Activated CD4-positive, CD25-positive, alpha-beta regulatory T cell (primary cell): ENCODE measurements around the gene MPPE1.
"Not testable (repeated sequence)": the region's sequence is repeated elsewhere in the genome, so short reads cannot be mapped to it uniquely, and the experiment has no call there.

Experiments used
- DNase-seq, 4 experiments: peaks; one replicate each; lab custom pipeline; 2025; lab: John Stamatoyannopoulos, UW

MPPE1 gene

GRCh38 chr18:11857177-11857887, 50.8 kb downstream of the MPPE1 start:
- no peak for DNase-seq

GRCh38 chr18:11854554-11854953, 53.6 kb downstream of the MPPE1 start:
- DNase-seq, result not testable (repeated sequence)

DNA sequence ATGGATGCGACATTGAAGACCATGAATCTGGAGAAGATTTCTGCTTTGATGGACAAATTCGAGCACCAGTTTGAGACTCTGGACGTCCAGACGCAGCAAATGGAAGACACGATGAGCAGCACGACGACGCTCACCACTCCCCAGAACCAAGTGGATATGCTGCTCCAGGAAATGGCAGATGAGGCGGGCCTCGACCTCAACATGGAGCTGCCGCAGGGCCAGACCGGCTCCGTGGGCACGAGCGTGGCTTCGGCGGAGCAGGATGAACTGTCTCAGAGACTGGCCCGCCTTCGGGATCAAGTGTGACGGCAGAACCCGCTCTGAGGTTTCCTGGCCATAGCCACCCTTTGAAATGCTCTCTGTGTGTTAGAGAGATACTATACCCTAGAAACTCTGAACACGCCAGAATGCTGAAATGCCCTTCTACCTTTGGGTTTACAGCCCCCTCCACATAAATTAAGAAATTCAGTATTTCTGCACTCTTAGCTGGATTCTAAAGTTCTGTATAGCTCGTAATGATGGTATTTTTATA, 56.2 kb downstream of the MPPE1 start:
- DNase-seq, result peak in 3 of 4 experiments; percentile 10 to 16 (median 10)

DNA sequence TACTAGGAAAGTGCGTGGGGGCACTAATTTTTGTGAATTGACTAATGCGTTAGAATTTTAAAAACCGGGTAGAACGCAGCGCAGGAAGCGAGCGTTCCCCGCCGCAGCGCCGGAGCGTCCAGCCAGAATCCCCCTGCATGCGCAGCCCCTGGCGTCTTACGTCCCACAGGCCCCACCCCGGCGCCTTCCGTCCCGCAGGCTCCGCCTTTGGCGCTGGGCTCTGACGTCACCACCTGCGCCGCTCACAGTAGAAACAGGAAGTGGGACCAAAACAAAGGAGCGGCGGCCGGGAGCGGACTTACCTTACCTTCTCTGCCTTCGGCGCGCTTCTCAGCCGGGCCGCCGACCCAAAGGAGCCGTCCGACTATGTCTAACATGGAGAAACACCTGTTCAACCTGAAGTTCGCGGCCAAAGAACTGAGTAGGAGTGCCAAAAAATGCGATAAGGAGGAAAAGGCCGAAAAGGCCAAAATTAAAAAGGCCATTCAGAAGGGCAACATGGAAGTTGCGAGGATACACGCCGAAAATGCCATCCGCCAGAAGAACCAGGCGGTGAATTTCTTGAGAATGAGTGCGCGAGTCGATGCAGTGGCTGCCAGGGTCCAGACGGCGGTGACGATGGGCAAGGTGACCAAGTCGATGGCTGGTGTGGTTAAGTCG, 56.8 kb downstream of the MPPE1 start, which contains the start of gene CHMP1B:
TSS of gene CHMP1B (plus strand) at position 268 of the 660 bp plus-strand sequence. CDS start at position 367, 99 bp downstream.
- DNase-seq, result peak; percentile 84 to 96 (median 94)

DNA sequence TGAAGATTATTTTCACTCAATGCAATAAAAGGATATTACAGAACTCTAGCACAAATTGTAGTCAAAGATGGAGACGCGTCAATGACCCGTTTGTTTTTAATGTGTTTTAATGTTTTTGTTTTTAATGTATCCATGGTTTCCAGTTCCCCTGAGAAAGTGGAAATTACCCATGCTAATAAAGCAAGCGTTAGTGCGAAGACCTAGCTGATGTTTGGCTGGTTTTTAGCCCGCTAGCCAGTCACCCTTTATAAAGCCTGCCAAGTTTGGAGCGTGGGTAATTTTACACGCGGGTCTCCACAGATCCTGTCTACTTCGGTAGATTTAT, 57.3 kb downstream of the MPPE1 start:
- DNase-seq, result no peak

- peak in 2 of 4 experiments; percentile 6 to 7 for DNase-seq
Measured at GRCh38 chr18:11849841-11850634, 58.1 kb downstream of the MPPE1 start.

DNA sequence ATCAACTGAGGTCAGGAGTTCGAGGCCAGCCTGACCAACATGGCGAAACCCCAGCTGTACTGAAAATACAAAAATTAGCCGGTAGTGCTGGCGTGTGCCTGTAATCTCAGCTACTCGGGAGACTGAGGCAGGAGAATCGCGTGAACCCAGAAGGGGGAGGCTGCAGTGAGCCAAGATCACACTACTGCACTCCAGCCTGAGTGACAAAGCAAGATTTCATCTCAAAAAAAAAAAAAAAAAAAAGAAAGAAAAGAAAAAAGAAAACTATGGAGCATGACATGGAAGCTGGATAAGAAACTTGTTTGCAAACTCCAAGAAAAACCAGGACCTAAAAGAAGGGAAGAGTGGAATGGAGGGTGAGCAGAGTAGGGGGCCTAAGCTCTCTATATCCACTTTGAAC, 58.8 kb downstream of the MPPE1 start:
- DNase-seq, result no peak

DNA sequence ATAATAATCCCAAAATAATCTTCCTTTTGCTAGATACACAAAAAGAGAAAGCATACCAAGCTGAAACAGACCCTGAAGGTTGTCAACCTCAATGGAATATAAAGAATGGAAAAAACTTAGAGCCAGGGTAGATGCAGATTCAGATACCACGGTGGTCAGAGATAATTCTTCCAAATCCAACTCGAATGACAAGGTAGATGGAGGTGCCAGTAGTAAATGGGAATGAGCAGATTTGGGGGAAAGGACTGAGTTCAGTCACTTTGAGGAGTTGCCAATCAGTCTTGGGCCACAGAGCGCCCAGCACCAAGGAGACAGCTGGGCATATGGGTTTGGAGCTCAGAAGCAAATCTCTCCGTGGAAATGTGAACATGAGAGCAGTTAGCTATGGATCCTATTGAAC, 60.3 kb downstream of the MPPE1 start:
- DNase-seq, result no peak

- DNase-seq, result no peak
Measured at GRCh38 chr18:11845654-11846053, 62.5 kb downstream of the MPPE1 start.

DNA sequence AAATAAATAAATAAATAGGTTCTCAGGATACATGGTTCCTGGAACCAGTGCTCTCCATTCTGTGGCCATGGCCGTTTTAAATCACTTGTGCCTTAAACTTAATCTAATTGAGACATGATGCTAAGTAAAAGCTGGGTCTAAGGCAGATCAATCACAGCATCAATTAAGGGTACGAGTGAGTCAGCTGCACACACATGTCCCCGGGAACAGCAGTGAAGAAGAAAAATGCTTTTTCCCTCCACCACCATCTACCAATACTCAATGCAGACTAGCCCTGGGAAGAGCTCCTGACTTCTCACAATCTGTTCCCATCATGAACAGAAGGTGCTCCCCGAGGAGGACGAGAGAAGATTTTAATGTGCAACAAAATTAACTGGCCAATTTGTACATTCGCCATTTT, 63.7 kb downstream of the MPPE1 start:
- DNase-seq, result no peak

- no peak for DNase-seq
Measured at GRCh38 chr18:11842562-11842961, 65.6 kb downstream of the MPPE1 start.

GRCh38 chr18:11840493-11840892, 67.6 kb downstream of the MPPE1 start:
- DNase-seq, result no peak

DNA sequence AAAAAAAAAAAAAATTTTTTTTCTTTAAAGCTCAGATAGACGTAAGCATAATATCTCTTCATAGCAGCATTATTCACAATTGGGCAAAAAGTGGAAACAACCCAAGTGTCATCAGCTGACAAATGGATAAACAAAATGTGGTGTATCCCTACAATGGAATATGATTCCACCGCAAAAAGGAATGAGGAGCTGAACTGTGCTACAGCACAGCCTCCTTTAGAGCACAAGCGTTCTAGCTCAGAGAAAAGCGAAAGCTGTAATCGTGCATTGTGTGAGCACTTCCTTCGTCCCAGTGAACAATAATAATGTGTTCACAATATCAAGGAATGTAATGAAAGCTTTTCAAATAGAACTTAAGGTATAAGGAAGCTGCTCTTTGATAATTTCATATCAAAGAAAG, 68.6 kb downstream of the MPPE1 start:
- DNase-seq, result no peak

DNA sequence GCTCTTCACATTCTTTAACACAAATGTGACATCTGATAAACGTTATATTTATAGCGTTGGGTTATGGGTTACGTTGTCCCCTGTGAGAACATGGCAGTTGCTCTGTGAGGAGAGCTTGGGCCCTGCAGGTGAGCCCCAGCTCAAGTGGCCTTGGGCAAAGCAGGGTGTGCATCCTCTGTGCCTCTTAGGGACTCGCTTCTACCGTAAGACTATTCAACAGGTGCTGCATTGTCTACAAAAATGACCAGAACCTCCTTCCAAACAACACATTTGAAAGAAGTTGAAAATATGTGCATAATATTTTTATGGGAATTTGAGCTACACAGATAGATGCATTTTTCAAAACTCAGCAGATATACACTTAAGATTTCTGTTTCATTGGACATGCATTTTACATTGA, 73.3 kb downstream of the MPPE1 start:
- DNase-seq, result no peak
